Tibial nerve (tissue), 4 donors: ENCODE measurements around the gene ZNF821. TPM values are rescaled to one million over a fixed set of nuclear protein-coding genes. Genes with fewer than 3 reads are reported as not detected.

Experiments
- DNase-seq, 2 donors: peaks; one replicate each; pipeline ENCODE4 v3.0.0-alpha.2; 2019; ENCODE audit warnings: low spot score in 2 of 2
- H3K27ac ChIP-seq, 4 donors: fragments of 200-600 bp; sonication (generic) in 3 of 4; one replicate each; pipeline ENCODE4 v1.5.1; 2017 to 2019; ENCODE audit warnings: mild to moderate bottlenecking in 1 of 4
- H3K27me3 ChIP-seq, 2 donors: fragments of 200-600 bp; sonication (generic) in 1 of 2; one replicate each; pipeline versions ENCODE4 v1.5.1 to v1.6.0; 2017 to 2019
- H3K36me3 ChIP-seq, 3 donors: fragments of 200-600 bp; sonication (generic); one replicate each; pipeline ENCODE4 v1.5.1; 2018 to 2019
- H3K4me1 ChIP-seq, 4 donors: fragments of 200-600 bp; sonication (generic) in 3 of 4; one replicate each; pipeline ENCODE4 v1.5.1; 2017 to 2019
- H3K4me3 ChIP-seq, 4 donors: fragments of 200-600 bp; sonication (generic) in 3 of 4; one replicate each; pipeline ENCODE4 v1.5.1; 2017 to 2019; ENCODE audit warnings: mild to moderate bottlenecking in 1 of 4, moderate library complexity in 1 of 4
- H3K9me3 ChIP-seq, 4 donors: fragments of 200-600 bp; sonication (generic) in 3 of 4; one replicate each; pipeline ENCODE4 v1.5.1; 2017 to 2019
- EP300 ChIP-seq, 2 donors: sonication (generic); formaldehyde crosslinking; IDR thresholded peaks; one replicate each; pipeline ENCODE4 v1.6.1; 2017; ENCODE audit warnings: antibody characterized with exemption in 2 of 2, mild to moderate bottlenecking in 1 of 2
- POLR2A ChIP-seq, 2 donors: fragments of 450-650 bp; IDR thresholded peaks; one replicate each; pipeline ENCODE4 v1.6.1; 2017; ENCODE audit warnings: antibody characterized with exemption in 2 of 2, mild to moderate bottlenecking in 2 of 2, moderate library complexity in 2 of 2
- WGBS, 2 donors: methylation state at CpG; one replicate each; pipeline ENCODE4 v1.1.5; 2018; 5-methylcytosine and 5-hydroxymethylcytosine counted together
- total RNA-seq, 4 donors: library from RNA; depleted of rRNA; stranded (reverse); fragments of >200 nt; gene quantifications; one replicate each; pipeline ENCODE4 v1.1.0, GENCODE V29; 2016
- TF ChIP-seq, protein P1 (sequence below), 5 experiments: fragments of 200-600 bp in 3 of 5; fragments of 450-650 bp in 2 of 5; sonication (generic) in 3 of 5; IDR thresholded peaks; one replicate each; pipeline ENCODE4 v1.5.1; 2016 to 2019; ENCODE audit warnings: antibody characterized with exemption in 5 of 5, mild to moderate bottlenecking in 3 of 5, moderate library complexity in 2 of 5

ZNF821 gene
- total RNA-seq, 4 donors from 2014 or later = 3.5 to 18.9 (median 4.3) TPM

DNA sequence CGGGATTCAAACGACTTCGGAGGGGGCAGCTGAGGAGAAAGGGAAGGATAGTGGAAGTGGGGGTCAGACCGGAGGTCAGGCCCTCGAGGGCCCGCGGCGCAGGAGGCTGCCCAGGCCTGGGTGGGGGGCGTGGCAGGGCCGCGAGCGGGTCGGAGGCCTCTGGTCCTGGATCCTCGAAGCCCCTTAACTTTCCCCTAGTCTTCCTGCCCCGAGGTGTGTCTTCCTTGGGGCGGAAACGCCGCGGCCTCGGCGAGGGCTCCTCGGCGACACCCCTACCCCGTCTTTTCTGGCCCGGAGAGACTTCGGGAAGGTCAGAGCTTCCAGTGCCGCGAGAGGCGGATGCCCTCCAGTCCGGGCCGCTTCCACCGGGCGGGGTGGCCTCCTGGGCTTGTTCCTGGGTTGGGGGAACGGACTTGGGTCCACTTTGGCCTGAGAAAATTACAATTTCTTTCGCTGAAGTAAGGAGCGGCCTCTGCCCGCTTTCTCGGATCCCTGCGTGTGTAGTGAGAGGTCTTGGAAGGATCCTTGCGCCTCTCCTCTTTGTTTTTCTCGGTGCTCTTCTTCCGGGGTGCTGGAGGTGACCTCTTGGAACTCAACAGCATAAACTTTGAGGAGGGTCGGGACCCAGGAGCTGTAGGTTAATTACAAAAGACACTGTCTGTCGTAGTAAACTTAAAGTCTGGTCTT is 11.8 kb upstream of the ZNF821 start:
- Histone ChIP-seq H3K27me3 (no peaks in the 10 kb centered on the region), H3K4me1 (peaks cover 0 to 49% (median 27%) of the 10 kb centered on the region in 4 donors)
- DNase-seq = peak in 1 of 2 donors; percentile 14

GRCh38 chr16:71894921-71895678 is 11.1 kb upstream of the ZNF821 start, which contains the start of gene IST1:
TSS of gene IST1 (plus strand) at chr16:71895531. CDS start at chr16:71915641, 20,110 bp downstream.
- DNase-seq = peak; percentile 96
- no peaks in the 10 kb centered on the region for H3K27me3 ChIP-seq
- H3K4me1 ChIP-seq = peaks cover 0 to 42% (median 20%) of the 10 kb centered on the region in 4 donors
- no peaks in the 10 kb centered on the region for H3K36me3 ChIP-seq
- peak within 1 kb of the TSS; percentile 77 to 94 (median 92) for H3K4me3 ChIP-seq
- peak within 1 kb of the TSS; percentile 95 to 100 (median 99) for H3K27ac ChIP-seq
- 0 to 1% methylated on average over 45 to 60 of the region's 67 CpGs for WGBS, 2 donors
- TF ChIP-seq POLR2A (IDR thresholded peaks at IDR 0.05) (peak; percentile 82 to 94), EP300 (IDR thresholded peaks at IDR 0.05) (peak; percentile 83 to 98)
- TF ChIP-seq, protein P1, sequence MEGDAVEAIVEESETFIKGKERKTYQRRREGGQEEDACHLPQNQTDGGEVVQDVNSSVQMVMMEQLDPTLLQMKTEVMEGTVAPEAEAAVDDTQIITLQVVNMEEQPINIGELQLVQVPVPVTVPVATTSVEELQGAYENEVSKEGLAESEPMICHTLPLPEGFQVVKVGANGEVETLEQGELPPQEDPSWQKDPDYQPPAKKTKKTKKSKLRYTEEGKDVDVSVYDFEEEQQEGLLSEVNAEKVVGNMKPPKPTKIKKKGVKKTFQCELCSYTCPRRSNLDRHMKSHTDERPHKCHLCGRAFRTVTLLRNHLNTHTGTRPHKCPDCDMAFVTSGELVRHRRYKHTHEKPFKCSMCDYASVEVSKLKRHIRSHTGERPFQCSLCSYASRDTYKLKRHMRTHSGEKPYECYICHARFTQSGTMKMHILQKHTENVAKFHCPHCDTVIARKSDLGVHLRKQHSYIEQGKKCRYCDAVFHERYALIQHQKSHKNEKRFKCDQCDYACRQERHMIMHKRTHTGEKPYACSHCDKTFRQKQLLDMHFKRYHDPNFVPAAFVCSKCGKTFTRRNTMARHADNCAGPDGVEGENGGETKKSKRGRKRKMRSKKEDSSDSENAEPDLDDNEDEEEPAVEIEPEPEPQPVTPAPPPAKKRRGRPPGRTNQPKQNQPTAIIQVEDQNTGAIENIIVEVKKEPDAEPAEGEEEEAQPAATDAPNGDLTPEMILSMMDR (IDR thresholded peaks at IDR 0.05) = peak in 2 of 5 experiments; percentile 27 to 30
- H3K9me3 ChIP-seq = no peaks in the 10 kb centered on the region

More for the DNA sequence above, 11.8 kb upstream of the ZNF821 start:
- H3K36me3 ChIP-seq = no peaks in the 10 kb centered on the region
- H3K27ac ChIP-seq = peak overlapping the region; percentile 95 to 100 (median 99)
- H3K4me3 ChIP-seq = peak overlapping the region; percentile 77 to 94 (median 92)
- H3K9me3 ChIP-seq = no peaks in the 10 kb centered on the region
- TF ChIP-seq EP300 (IDR thresholded peaks at IDR 0.05) (no peak), POLR2A (IDR thresholded peaks at IDR 0.05) (no peak)
- TF ChIP-seq, protein P1 (IDR thresholded peaks at IDR 0.05) = no peak
- 0 to 1% methylated on average over 18 to 35 of the region's 44 CpGs for WGBS, 2 donors

- H3K4me1 ChIP-seq = peaks cover 0 to 35% (median 15%) of the 10 kb centered on the region in 4 donors
- H3K9me3 ChIP-seq = no peaks in the 10 kb centered on the region
- DNase-seq = peak; percentile 23 to 54
- TF ChIP-seq POLR2A (IDR thresholded peaks at IDR 0.05) (peak in 1 of 2 donors; percentile 14), EP300 (IDR thresholded peaks at IDR 0.05) (peak in 1 of 2 donors; percentile 33)
- TF ChIP-seq, protein P1 (IDR thresholded peaks at IDR 0.05) = no peak
- no peaks in the 10 kb centered on the region for H3K27me3 ChIP-seq
- H3K27ac ChIP-seq = peak overlapping the region; percentile 95 to 100 (median 99)
- no peaks in the 10 kb centered on the region for H3K36me3 ChIP-seq
- WGBS, 2 donors = 0% methylated on average over 31 of the region's 31 CpGs
- peak overlapping the region; percentile 77 to 94 (median 92) for H3K4me3 ChIP-seq
These were observed 10.4 kb upstream of the ZNF821 start for GRCh38 chr16:71894229-71894920.

- no peak for DNase-seq
- no peaks in the 10 kb centered on the region for H3K9me3 ChIP-seq
- H3K27me3 ChIP-seq = no peaks in the 10 kb centered on the region
- peak overlapping the region; percentile 77 to 94 (median 92) for H3K4me3 ChIP-seq
- peaks cover 0 to 30% (median 13%) of the 10 kb centered on the region in 4 donors for H3K4me1 ChIP-seq
- WGBS, 2 donors = 49 to 51% methylated on average over 7 of the region's 7 CpGs
- H3K27ac ChIP-seq = peak overlapping the region; percentile 95 to 100 (median 99)
- TF ChIP-seq EP300 (IDR thresholded peaks at IDR 0.05) = no peak
- TF ChIP-seq POLR2A (IDR thresholded peaks at IDR 0.05) = no peak
- TF ChIP-seq, protein P1 (IDR thresholded peaks at IDR 0.05) = no peak
- no peaks in the 10 kb centered on the region for H3K36me3 ChIP-seq
These were observed 9.9 kb upstream of the ZNF821 start for GRCh38 chr16:71893888-71894228.
